B cell (primary cell): Measurements from ENCODE around the gene THAP11. TPM values are rescaled to one million over a fixed set of nuclear protein-coding genes. Genes with fewer than 3 reads are reported as not detected.
"Not testable (repeated sequence)": the region's sequence is repeated elsewhere in the genome, so short reads cannot be mapped to it uniquely, and the experiment has no call there.

ENCODE experiments used
- ATAC-seq: fragments of 200-7000 bp; cut with Tn5 transposase; one replicate; pipeline ENCODE4 v1.10.0; 2021; ENCODE audit warnings: low read depth, mild to moderate bottlenecking, moderate number of reproducible peaks, moderate library complexity
- CTCF ChIA-PET: fragments of 350-600 bp; sonication (Branson Sonifier 250); formaldehyde crosslinking; loops from one replicate; lab custom pipeline; 2021; ENCODE audit warnings: antibody characterized with exemption, inconsistent platforms; lab: Charles Lee
- POLR2A ChIA-PET: fragments of 350-600 bp; sonication (Branson Sonifier 250); formaldehyde crosslinking; loops from one replicate; lab custom pipeline; 2021; ENCODE audit warnings: antibody characterized with exemption; lab: Charles Lee
- DNase-seq: peaks from one replicate; pipeline ENCODE4 v3.0.0; 2013
- H2AFZ ChIP-seq: 2 replicates; pipeline ENCODE4 v1.6.1; 2012; ENCODE audit warnings: mild to moderate bottlenecking, low read depth, low read length; ENCODE audit not compliant: insufficient read depth, poor library complexity, severe bottlenecking
- H3K27ac ChIP-seq, 2 donors: 1 replicate in 1 of 2; 2 replicates in 1 of 2; pipeline ENCODE4 v1.5.1; 2012 to 2013; ENCODE audit warnings: low read length in 2 of 2, mild to moderate bottlenecking in 2 of 2, moderate library complexity in 1 of 2
- H3K27me3 ChIP-seq, 4 experiments: fragments of 200-600 bp in 1 of 4; sonication (generic) in 1 of 4; replicated peaks in 1 of 4; 1 replicate in 2 of 4; 2 replicates in 2 of 4; pipeline versions ENCODE4 v1.6.1 to v1.7.0; 2013 to 2016; ENCODE audit warnings: low read length in 3 of 4, mild to moderate bottlenecking in 2 of 4, mixed read lengths in 1 of 4, moderate library complexity in 1 of 4; ENCODE audit not compliant: insufficient read depth in 4 of 4, control insufficient read depth in 3 of 4; ENCODE audit errors: control extremely low read depth in 1 of 4
- H3K36me3 ChIP-seq, 2 experiments: replicated peaks in 1 of 2; 1 replicate in 1 of 2; 2 replicates in 1 of 2; pipeline versions ENCODE4 v1.6.1 to v1.7.1; 2013; ENCODE audit warnings: low read length in 1 of 2; ENCODE audit not compliant: insufficient read depth in 2 of 2, control insufficient read depth in 1 of 2; ENCODE audit errors: control extremely low read depth in 1 of 2, extremely low read depth in 1 of 2
- H3K4me1 ChIP-seq, 2 donors: fragments of 200-600 bp in 1 of 2; sonication (generic) in 1 of 2; 1 replicate in 1 of 2; 2 replicates in 1 of 2; pipeline versions ENCODE4 v1.5.1 to v1.6.1; 2013 to 2017; ENCODE audit warnings: low read length in 2 of 2; ENCODE audit not compliant: control insufficient read depth in 2 of 2, insufficient read depth in 2 of 2
- H3K4me2 ChIP-seq: replicated peaks from 2 replicates; pipeline ENCODE3; 2012; ENCODE audit warnings: mild to moderate bottlenecking, low read depth, low read length; ENCODE audit not compliant: poor library complexity, severe bottlenecking
- H3K4me3 ChIP-seq, 5 experiments: fragments of 200-600 bp in 1 of 5; sonication (generic) in 1 of 5; 1 replicate in 3 of 5; 2 replicates in 2 of 5; pipeline versions ENCODE4 v1.5.1 to v1.7.0; 2011 to 2016; ENCODE audit warnings: low read length in 4 of 5, mild to moderate bottlenecking in 4 of 5, low read depth in 2 of 5, control low read depth in 1 of 5, moderate library complexity in 1 of 5; ENCODE audit not compliant: insufficient read depth in 1 of 5; ENCODE audit errors: control extremely low read depth in 1 of 5, extremely low read depth in 1 of 5
- H3K79me2 ChIP-seq: fragments of 200-600 bp; sonication (generic); one replicate; pipeline ENCODE4 v1.6.0; 2016; ENCODE audit warnings: low read length; ENCODE audit not compliant: control insufficient read depth, insufficient read depth
- H3K9ac ChIP-seq: fragments of 200-600 bp; sonication (generic); 2 replicates; pipeline ENCODE4 v1.6.1; 2017; ENCODE audit warnings: mild to moderate bottlenecking, low read length, moderate library complexity
- H3K9me3 ChIP-seq, 3 donors: one replicate each; pipeline versions ENCODE4 v1.6.1 to v1.7.1; 2013; ENCODE audit warnings: low read length in 2 of 3; ENCODE audit not compliant: control insufficient read depth in 2 of 3, insufficient read depth in 1 of 3; ENCODE audit errors: control extremely low read depth in 1 of 3
- H4K20me1 ChIP-seq: 2 replicates; pipeline ENCODE4 v1.6.0; 2012; ENCODE audit warnings: mild to moderate bottlenecking, low read length; ENCODE audit not compliant: insufficient read depth, control insufficient read depth, poor library complexity, severe bottlenecking
- H3K27ac Mint-ChIP-seq: one replicate; pipeline ENCODE4 v1.8.0; 2021; ENCODE audit warnings: mixed read lengths
- H3K27me3 Mint-ChIP-seq: one replicate; pipeline ENCODE4 v1.8.0; 2021; ENCODE audit warnings: mixed read lengths
- H3K4me1 Mint-ChIP-seq: one replicate; pipeline ENCODE4 v1.8.0; 2021; ENCODE audit warnings: mixed read lengths
- H3K4me3 Mint-ChIP-seq: one replicate; pipeline ENCODE4 v1.8.0; 2021; ENCODE audit warnings: mixed read lengths
- H3K9me3 Mint-ChIP-seq: one replicate; pipeline ENCODE4 v1.8.0; 2022; ENCODE audit warnings: mixed read lengths; ENCODE audit not compliant: insufficient read depth
- EZH2 ChIP-seq: IDR thresholded peaks from 2 replicates; pipeline ENCODE4 v1.6.1; 2012; ENCODE audit warnings: borderline replicate concordance, low read depth, mild to moderate bottlenecking, moderate library complexity, low read length; ENCODE audit not compliant: insufficient read depth, poor library complexity, severe bottlenecking
- WGBS: methylation state at CpG from one replicate; pipeline ENCODE4 v1.1.5; 2013; ENCODE audit warnings: missing lambda C conversion rate; ENCODE audit not compliant: insufficient coverage; 5-methylcytosine and 5-hydroxymethylcytosine counted together
- intact Hi-C: fragments of 100-400 bp; cut with micrococcal nuclease; formaldehyde crosslinking; loops from one replicate; pipeline ENCODE4 v1.10.0; 2022
- polyA plus RNA-seq: library from polyadenylated mRNA; depleted of rRNA; stranded (reverse); fragments of >200 nt; gene quantifications from 2 replicates; pipeline ENCODE4 v1.2.3, GENCODE V29; 2012
- total RNA-seq, 2 donors: library from RNA; stranded (reverse); fragments of 120-200 nt in 1 of 2; gene quantifications; 1 replicate in 1 of 2; 2 replicates in 1 of 2; pipeline versions ENCODE4 v1.2.3 to v1.2.4, GENCODE V29; 2013 to 2022
- TF ChIP-seq, protein P1 (sequence below): fragments of 200-600 bp; IDR thresholded peaks from one replicate; pipeline ENCODE4 v1.8.0; 2022; ENCODE audit warnings: antibody characterized with exemption, mild to moderate bottlenecking

Gene THAP11
- total and polyA plus RNA-seq, 2 donors (not counting 1 experiment from before 2014, with no cell fraction given): 24.4 to 42.7 TPM

DNA sequence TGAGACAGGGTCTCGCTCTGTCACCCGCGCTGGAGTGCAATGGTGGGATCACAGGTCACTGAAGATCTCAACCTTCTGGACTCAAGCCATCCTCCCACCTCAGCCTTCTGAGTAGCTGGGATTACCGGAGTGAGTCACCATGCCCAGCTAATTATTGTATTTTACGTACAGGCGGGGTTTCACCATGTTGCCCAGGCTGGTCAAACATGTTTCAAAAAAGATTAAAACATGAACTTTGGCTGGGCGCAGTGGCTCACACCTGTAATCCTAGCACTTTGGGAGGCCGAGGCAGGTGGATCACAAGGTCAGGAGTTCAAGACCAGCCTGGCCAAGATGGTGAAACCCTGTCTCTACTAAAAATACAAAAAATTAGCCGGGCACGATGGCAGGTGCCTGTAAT is 4.9 kb upstream of the THAP11 start:
- POLR2A ChIA-PET: interaction anchor here (0.7 kb wide), 1 partner anchor 102 kb away, joined by 3 read pairs; no protein-coding TSS in a partner anchor

DNA sequence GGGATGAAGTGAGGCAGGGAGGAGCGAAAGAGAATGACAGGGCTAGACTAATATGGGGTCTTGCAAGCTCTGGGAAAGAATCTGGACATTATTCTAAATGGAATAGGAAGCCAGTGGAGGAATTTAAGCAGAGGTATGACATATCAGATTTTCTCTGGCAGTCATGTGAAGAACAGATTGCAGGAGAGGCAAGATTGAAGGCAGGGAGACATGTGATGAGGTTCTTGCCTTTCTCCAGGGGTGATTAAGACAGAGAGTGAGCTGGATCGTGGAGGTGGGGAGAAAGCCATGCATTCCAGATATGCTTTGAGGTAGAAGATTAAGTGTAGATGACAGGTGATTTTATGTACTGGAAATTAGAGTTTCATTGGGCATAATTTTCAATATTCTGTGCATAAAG is 4.3 kb upstream of the THAP11 start:
- no peak for ATAC-seq
- Mint-ChIP-seq H3K27ac (no peak overlapping the region), H3K27me3 (no peaks in the 10 kb centered on the region), H3K9me3 (no peaks in the 10 kb centered on the region), H3K4me1 (peaks cover 18% of the 10 kb centered on the region), H3K4me3 (no peak overlapping the region)
- Histone ChIP-seq H3K4me2 (no peak overlapping the region), H3K79me2 (peaks cover 14% of the 10 kb centered on the region), H3K4me3 (no peak overlapping the region), H4K20me1 (no peaks in the 10 kb centered on the region), H3K27ac (no peak overlapping the region), H3K36me3 (no peaks in the 10 kb centered on the region), H3K27me3 (no peaks in the 10 kb centered on the region), H3K4me1 (peaks cover 15 to 20% of the 10 kb centered on the region in 2 donors), H3K9ac (no peak overlapping the region), H2AFZ (no peak overlapping the region), H3K9me3 (peaks cover 0 to 2% (median 0%) of the 10 kb centered on the region in 3 donors)
- intact Hi-C loops: no loop called here
- POLR2A ChIA-PET: interaction anchor here (0.7 kb wide), 2 partner anchors 21 to 101 kb away, joined by 3 read pairs; no protein-coding TSS in a partner anchor
- TF ChIP-seq, protein P1, sequence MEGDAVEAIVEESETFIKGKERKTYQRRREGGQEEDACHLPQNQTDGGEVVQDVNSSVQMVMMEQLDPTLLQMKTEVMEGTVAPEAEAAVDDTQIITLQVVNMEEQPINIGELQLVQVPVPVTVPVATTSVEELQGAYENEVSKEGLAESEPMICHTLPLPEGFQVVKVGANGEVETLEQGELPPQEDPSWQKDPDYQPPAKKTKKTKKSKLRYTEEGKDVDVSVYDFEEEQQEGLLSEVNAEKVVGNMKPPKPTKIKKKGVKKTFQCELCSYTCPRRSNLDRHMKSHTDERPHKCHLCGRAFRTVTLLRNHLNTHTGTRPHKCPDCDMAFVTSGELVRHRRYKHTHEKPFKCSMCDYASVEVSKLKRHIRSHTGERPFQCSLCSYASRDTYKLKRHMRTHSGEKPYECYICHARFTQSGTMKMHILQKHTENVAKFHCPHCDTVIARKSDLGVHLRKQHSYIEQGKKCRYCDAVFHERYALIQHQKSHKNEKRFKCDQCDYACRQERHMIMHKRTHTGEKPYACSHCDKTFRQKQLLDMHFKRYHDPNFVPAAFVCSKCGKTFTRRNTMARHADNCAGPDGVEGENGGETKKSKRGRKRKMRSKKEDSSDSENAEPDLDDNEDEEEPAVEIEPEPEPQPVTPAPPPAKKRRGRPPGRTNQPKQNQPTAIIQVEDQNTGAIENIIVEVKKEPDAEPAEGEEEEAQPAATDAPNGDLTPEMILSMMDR: no peak
- no peak for TF ChIP-seq EZH2
- CTCF ChIA-PET: interaction anchor here (0.9 to 1.4 kb wide), 2 partner anchors 21 to 358 kb away, joined by 3 to 9 read pairs; no protein-coding TSS in a partner anchor
- no peak for DNase-seq
- 79% methylated on average over 2 of the region's 2 CpGs for WGBS

More for the DNA sequence above, 4.9 kb upstream of the THAP11 start:
- H3K36me3 ChIP-seq, H3K4me3 Mint-ChIP-seq, H4K20me1 ChIP-seq, ATAC-seq, H3K27me3 Mint-ChIP-seq, H3K4me2 ChIP-seq, H3K27ac Mint-ChIP-seq, H3K9me3 ChIP-seq, DNase-seq, H3K27ac ChIP-seq, H2AFZ ChIP-seq, H3K9me3 Mint-ChIP-seq, H3K27me3 ChIP-seq, intact Hi-C loops, H3K4me3 ChIP-seq, H3K9ac ChIP-seq: not testable (repeated sequence)
- Histone ChIP-seq H3K79me2 (peaks cover 16% of the 10 kb centered on the region), H3K4me1 (peaks cover 16 to 21% of the 10 kb centered on the region in 2 donors)
- 83% methylated on average over 8 of the region's 10 CpGs for WGBS
- H3K4me1 Mint-ChIP-seq: peaks cover 21% of the 10 kb centered on the region
- CTCF ChIA-PET: interaction anchor here (0.9 to 1.4 kb wide), 2 partner anchors 21 to 358 kb away, joined by 3 to 9 read pairs; no protein-coding TSS in a partner anchor
